SK-N-SH treated with all-trans-retinoic acid at 6 μM for 48 hours (cell line): ENCODE measurements around the gene POU3F1.

Experiments
- ATAC-seq: fragments of 200-7000 bp; cut with Tn5 transposase; 3 replicates; pipeline ENCODE4 v1.9.1; 2020; ENCODE audit warnings: mild to moderate bottlenecking, moderate library complexity
- ARNTL ChIP-seq: fragments of 450-650 bp; formaldehyde crosslinking; IDR thresholded peaks from 2 replicates; pipeline ENCODE4 v1.5.0; 2020; ENCODE audit warnings: low read depth, mild to moderate bottlenecking, moderate library complexity, borderline replicate concordance
- BACH2 ChIP-seq: fragments of 250-450 bp; sonication (Bioruptor Pico); IDR thresholded peaks from 2 replicates; pipeline ENCODE4 v1.9.0; 2021; ENCODE audit warnings: mild to moderate bottlenecking, borderline replicate concordance
- CREB5 ChIP-seq: fragments of 250-450 bp; sonication (Bioruptor Pico); IDR thresholded peaks from 2 replicates; pipeline ENCODE4 v1.5.1; 2020; ENCODE audit warnings: low read depth, mild to moderate bottlenecking, moderate library complexity
- CSDC2 ChIP-seq: fragments of 250-450 bp; sonication (Bioruptor Pico); IDR thresholded peaks from 2 replicates; pipeline ENCODE4 v1.5.0; 2020; ENCODE audit warnings: mild to moderate bottlenecking, moderate library complexity
- CSRNP3 ChIP-seq: fragments of 250-450 bp; sonication (Bioruptor Pico); IDR thresholded peaks from 2 replicates; pipeline ENCODE4 v1.5.1; 2021; ENCODE audit warnings: mild to moderate bottlenecking, moderate library complexity
- ESRRG ChIP-seq: fragments of 250-450 bp; sonication (Bioruptor Pico); IDR thresholded peaks from 2 replicates; pipeline ENCODE4 v1.6.1; 2021; ENCODE audit warnings: mild to moderate bottlenecking
- GLIS3 ChIP-seq: fragments of 250-450 bp; sonication (Bioruptor Pico); IDR thresholded peaks from 2 replicates; pipeline ENCODE4 v1.5.0; 2020; ENCODE audit warnings: mild to moderate bottlenecking, moderate library complexity
- ISL1 ChIP-seq: fragments of 250-450 bp; sonication (Bioruptor Pico); IDR thresholded peaks from 2 replicates; pipeline ENCODE4 v2.1.2; 2022; ENCODE audit warnings: mild to moderate bottlenecking, moderate library complexity
- OSR1 ChIP-seq: fragments of 250-450 bp; sonication (Bioruptor Pico); IDR thresholded peaks from 2 replicates; pipeline ENCODE4 v1.8.0; 2022; ENCODE audit warnings: moderate library complexity, mild to moderate bottlenecking, inconsistent platforms
- PATZ1 ChIP-seq: fragments of 250-450 bp; sonication (Bioruptor Pico); IDR thresholded peaks from 2 replicates; pipeline ENCODE4 v1.8.0; 2020; ENCODE audit warnings: mild to moderate bottlenecking, moderate library complexity, borderline replicate concordance
- POU6F1 ChIP-seq: fragments of 250-450 bp; sonication (Bioruptor Pico); IDR thresholded peaks from 2 replicates; pipeline ENCODE4 v1.8.0; 2021; ENCODE audit warnings: low read depth, mild to moderate bottlenecking, moderate library complexity, borderline replicate concordance
- PPARA ChIP-seq: fragments of 250-450 bp; sonication (Bioruptor Pico); IDR thresholded peaks from 2 replicates; pipeline ENCODE4 v1.5.0; 2020; ENCODE audit warnings: mild to moderate bottlenecking, borderline replicate concordance
- RARB ChIP-seq: fragments of 250-450 bp; sonication (Bioruptor Pico); IDR thresholded peaks from 2 replicates; pipeline ENCODE4 v1.8.0; 2021; ENCODE audit warnings: mild to moderate bottlenecking, moderate library complexity
- TCF4 ChIP-seq: fragments of 250-450 bp; sonication (Bioruptor Pico); IDR thresholded peaks from 2 replicates; pipeline ENCODE4 v1.8.0; 2021; ENCODE audit warnings: mild to moderate bottlenecking, moderate library complexity, borderline replicate concordance
- TOX ChIP-seq: fragments of 250-450 bp; sonication (Bioruptor Pico); IDR thresholded peaks from 2 replicates; pipeline ENCODE4 v1.8.0; 2021; ENCODE audit warnings: mild to moderate bottlenecking, moderate library complexity, borderline replicate concordance
- TSHZ2 ChIP-seq: fragments of 250-450 bp; sonication (Bioruptor Pico); IDR thresholded peaks from 2 replicates; pipeline ENCODE4 v1.5.0; 2020; ENCODE audit warnings: mild to moderate bottlenecking, moderate library complexity
- ZC3H10 ChIP-seq: fragments of 250-450 bp; sonication (Bioruptor Pico); IDR thresholded peaks from 2 replicates; pipeline ENCODE4 v1.5.1; 2021; ENCODE audit warnings: mild to moderate bottlenecking, moderate library complexity
- ZFP30 ChIP-seq: fragments of 450-650 bp; formaldehyde crosslinking; IDR thresholded peaks from 2 replicates; pipeline ENCODE4 v1.5.0; 2022; ENCODE audit warnings: mild to moderate bottlenecking, moderate library complexity
- ZNF565 ChIP-seq: fragments of 450-650 bp; formaldehyde crosslinking; conservative IDR thresholded peaks from 2 replicates; pipeline ENCODE4 v1.5.0; 2020; ENCODE audit warnings: low read depth, mild to moderate bottlenecking, moderate library complexity
- ZNF8 ChIP-seq: fragments of 450-650 bp; formaldehyde crosslinking; IDR thresholded peaks from 2 replicates; pipeline ENCODE4 v1.5.0; 2020; ENCODE audit warnings: mild to moderate bottlenecking, moderate library complexity

Gene POU3F1

GRCh38 chr1:38031513-38031866 lies 15.1 kb downstream of the POU3F1 start:
- TF ChIP-seq POU6F1 (CRISPR knock-in tag) (no peak), TOX (no peak), RARB (CRISPR knock-in tag) (no peak), TCF4 (no peak), OSR1 (CRISPR knock-in tag) (no peak), GLIS3 (CRISPR knock-in tag) (no peak), PPARA (no peak), BACH2 (CRISPR knock-in tag) (no peak), ZC3H10 (CRISPR knock-in tag) (no peak), TSHZ2 (CRISPR knock-in tag) (no peak), CSRNP3 (CRISPR knock-in tag) (no peak), ZNF565 (CRISPR knock-in tag) (no peak), ESRRG (CRISPR knock-in tag) (no peak), CSDC2 (no peak)
- no peak for ATAC-seq

GRCh38 chr1:38030596-38031512 lies 15.7 kb downstream of the POU3F1 start:
- ATAC-seq: no peak
- no peak for TF ChIP-seq CREB5 (CRISPR knock-in tag)
- TF ChIP-seq ARNTL (CRISPR knock-in tag): no peak
- no peak for TF ChIP-seq ZFP30
- TF ChIP-seq PPARA: no peak
- TF ChIP-seq RARB (CRISPR knock-in tag): no peak
- no peak for TF ChIP-seq ISL1 (CRISPR knock-in tag)
- TF ChIP-seq CSDC2: no peak
- TF ChIP-seq ESRRG (CRISPR knock-in tag): no peak
- no peak for TF ChIP-seq PATZ1
- no peak for TF ChIP-seq ZNF8 (CRISPR knock-in tag)
- TF ChIP-seq ZC3H10 (CRISPR knock-in tag): no peak
- no peak for TF ChIP-seq GLIS3 (CRISPR knock-in tag)
- no peak for TF ChIP-seq BACH2 (CRISPR knock-in tag)
- TF ChIP-seq OSR1 (CRISPR knock-in tag): no peak
